MG63 (cell line): ENCODE results near the gene ORM1. TPM values are rescaled to one million over a fixed set of nuclear protein-coding genes. Genes with fewer than 3 reads are reported as not detected.
A peak's percentile ranks its signal among the peaks of the same experiment; 100 is the strongest.

Experiments
- DNase-seq: peaks from one replicate; pipeline ENCODE4 v3.0.0-alpha.2; 2020
- H3K27me3 ChIP-seq: fragments of 250-450 bp; sonication (Bioruptor Pico); 2 replicates; pipeline ENCODE4 v1.5.1; 2020; ENCODE audit warnings: mild to moderate bottlenecking, moderate library complexity
- H3K36me3 ChIP-seq: fragments of 250-450 bp; sonication (Bioruptor Pico); 2 replicates; pipeline ENCODE4 v1.5.1; 2020; ENCODE audit warnings: mild to moderate bottlenecking, moderate library complexity
- H3K4me3 ChIP-seq: fragments of 250-450 bp; sonication (Bioruptor Pico); 2 replicates; pipeline ENCODE4 v1.5.1; 2020; ENCODE audit warnings: mild to moderate bottlenecking, moderate library complexity
- H3K9me3 ChIP-seq: fragments of 250-450 bp; sonication (Bioruptor Pico); 2 replicates; pipeline ENCODE4 v1.5.1; 2020; ENCODE audit warnings: mild to moderate bottlenecking, moderate library complexity
- total RNA-seq: library from RNA; depleted of rRNA; stranded (reverse); fragments of >200 nt; shearing (Covaris generic); gene quantifications from 2 replicates; pipeline ENCODE4 v1.2.3, GENCODE V29; 2014; ENCODE audit warnings: low replicate concordance

Gene ORM1
- total RNA-seq, 1 experiment from 2014 or later, result not detected

GRCh38 chr9:114343471-114344187 is 20.7 kb downstream of the ORM1 start:
- Histone ChIP-seq H3K36me3 (no peaks in the 10 kb centered on the region), H3K9me3 (no peaks in the 10 kb centered on the region), H3K4me3 (no peak overlapping the region), H3K27me3 (no peaks in the 10 kb centered on the region)
- no peak for DNase-seq

GRCh38 chr9:114344188-114344566 is 21.3 kb downstream of the ORM1 start:
- no peak overlapping the region for H3K4me3 ChIP-seq
- no peaks in the 10 kb centered on the region for H3K9me3 ChIP-seq
- no peaks in the 10 kb centered on the region for H3K27me3 ChIP-seq
- DNase-seq, result no peak
- H3K36me3 ChIP-seq, result no peaks in the 10 kb centered on the region

- no peak for DNase-seq
- Histone ChIP-seq H3K4me3 (no peak overlapping the region), H3K36me3 (no peaks in the 10 kb centered on the region; the same call in 1 of the 2 replicates), H3K27me3 (no peaks in the 10 kb centered on the region), H3K9me3 (no peaks in the 10 kb centered on the region)
Observed at GRCh38 chr9:114344692-114345091, 21.8 kb downstream of the ORM1 start.

GRCh38 chr9:114345493-114346065 is 22.7 kb downstream of the ORM1 start:
- Histone ChIP-seq H3K36me3 (no peaks in the 10 kb centered on the region; the same call in 1 of the 2 replicates), H3K4me3 (no peak overlapping the region), H3K9me3 (no peaks in the 10 kb centered on the region), H3K27me3 (no peaks in the 10 kb centered on the region)
- no peak for DNase-seq

- Histone ChIP-seq H3K9me3 (no peaks in the 10 kb centered on the region), H3K27me3 (no peaks in the 10 kb centered on the region), H3K4me3 (no peak overlapping the region), H3K36me3 (no peaks in the 10 kb centered on the region; the same call in 1 of the 2 replicates)
- DNase-seq, result no peak
Observed at GRCh38 chr9:114346146-114346545, 23.2 kb downstream of the ORM1 start.

- no peaks in the 10 kb centered on the region; the same call in 1 of the 2 replicates for H3K36me3 ChIP-seq
- H3K27me3 ChIP-seq, result no peaks in the 10 kb centered on the region
- no peak overlapping the region for H3K4me3 ChIP-seq
- H3K9me3 ChIP-seq, result no peaks in the 10 kb centered on the region
- DNase-seq, result no peak
Observed at GRCh38 chr9:114347675-114348074, 24.8 kb downstream of the ORM1 start.

GRCh38 chr9:114348261-114348905 is 25.5 kb downstream of the ORM1 start:
- H3K36me3 ChIP-seq, result no peaks in the 10 kb centered on the region; the same call in 1 of the 2 replicates
- DNase-seq, result no peak

GRCh38 chr9:114348906-114349482 is 26.1 kb downstream of the ORM1 start:
- Histone ChIP-seq H3K27me3 (no peaks in the 10 kb centered on the region), H3K4me3 (no peak overlapping the region), H3K9me3 (no peaks in the 10 kb centered on the region), H3K36me3 (no peaks in the 10 kb centered on the region; the same call in 1 of the 2 replicates)
- DNase-seq, result peak; percentile 95

More at GRCh38 chr9:114348261-114348905, 25.5 kb downstream of the ORM1 start:
- Histone ChIP-seq H3K27me3 (no peaks in the 10 kb centered on the region), H3K9me3 (no peaks in the 10 kb centered on the region), H3K4me3 (no peak overlapping the region)

GRCh38 chr9:114349713-114350480 is 27.0 kb downstream of the ORM1 start:
- Histone ChIP-seq H3K27me3 (no peaks in the 10 kb centered on the region), H3K9me3 (no peaks in the 10 kb centered on the region), H3K4me3 (no peak overlapping the region), H3K36me3 (no peaks in the 10 kb centered on the region; the same call in 1 of the 2 replicates)
- no peak for DNase-seq

GRCh38 chr9:114350636-114351401 is 27.9 kb downstream of the ORM1 start:
- no peaks in the 10 kb centered on the region; the same call in 1 of the 2 replicates for H3K36me3 ChIP-seq
- DNase-seq, result no peak
- no peaks in the 10 kb centered on the region for H3K9me3 ChIP-seq
- H3K4me3 ChIP-seq, result no peak overlapping the region
- H3K27me3 ChIP-seq, result no peaks in the 10 kb centered on the region

- H3K36me3 ChIP-seq, result no peaks in the 10 kb centered on the region; the same call in 1 of the 2 replicates
- DNase-seq, result no peak
- no peak overlapping the region for H3K4me3 ChIP-seq
- H3K27me3 ChIP-seq, result no peaks in the 10 kb centered on the region
- no peaks in the 10 kb centered on the region for H3K9me3 ChIP-seq
Observed at GRCh38 chr9:114351932-114352331, 29.0 kb downstream of the ORM1 start.

- H3K36me3 ChIP-seq, result no peaks in the 10 kb centered on the region
- no peak overlapping the region for H3K4me3 ChIP-seq
- no peaks in the 10 kb centered on the region for H3K9me3 ChIP-seq
- no peak for DNase-seq
- no peaks in the 10 kb centered on the region for H3K27me3 ChIP-seq
Observed at GRCh38 chr9:114355821-114356220, 32.9 kb downstream of the ORM1 start.

GRCh38 chr9:114356792-114357191 is 33.9 kb downstream of the ORM1 start:
- Histone ChIP-seq H3K36me3 (no peaks in the 10 kb centered on the region), H3K4me3 (no peak overlapping the region)

GRCh38 chr9:114357360-114357759 is 34.5 kb downstream of the ORM1 start:
- Histone ChIP-seq H3K36me3 (no peaks in the 10 kb centered on the region), H3K4me3 (no peak overlapping the region), H3K27me3 (no peaks in the 10 kb centered on the region), H3K9me3 (no peaks in the 10 kb centered on the region)
- no peak for DNase-seq

More at GRCh38 chr9:114356792-114357191, 33.9 kb downstream of the ORM1 start:
- Histone ChIP-seq H3K9me3 (no peaks in the 10 kb centered on the region), H3K27me3 (no peaks in the 10 kb centered on the region)
- DNase-seq, result peak; percentile 30

- DNase-seq, result no peak
- Histone ChIP-seq H3K9me3 (no peaks in the 10 kb centered on the region), H3K27me3 (no peaks in the 10 kb centered on the region), H3K36me3 (no peaks in the 10 kb centered on the region), H3K4me3 (no peak overlapping the region)
Observed at GRCh38 chr9:114357911-114358328, 35.0 kb downstream of the ORM1 start.

- H3K9me3 ChIP-seq, result no peaks in the 10 kb centered on the region
- no peaks in the 10 kb centered on the region for H3K36me3 ChIP-seq
- no peak overlapping the region for H3K4me3 ChIP-seq
- H3K27me3 ChIP-seq, result no peaks in the 10 kb centered on the region
- DNase-seq, result no peak
Observed at GRCh38 chr9:114359801-114360200, 36.9 kb downstream of the ORM1 start.
